Measurements from ENCODE around the gene PDE4B.

GRCh38 chr1:65965112-65965996 lies 172.7 kb downstream of the PDE4B start:
- TF ChIP-seq CTCF (optimal IDR thresholded peaks at IDR 0.05 in 1 of 3, IDR thresholded peaks at IDR 0.05 in 1 of 3, conservative IDR thresholded peaks at IDR 0.05 in 1 of 3; ENCODE audit: extremely low read depth in 1 of 3, insufficient read depth in 2 of 3, low read length in 3 of 3) (no peak), EZH2 (IDR thresholded peaks at IDR 0.05; ENCODE audit: low read length) (no peak)

All from keratinocyte (primary cell).